NCI-H748 (cell line): Measurements from ENCODE around the gene LRRTM3.

Source experiments
- DNase-seq: peaks from one replicate; lab custom pipeline; 2025; ENCODE audit not compliant: unreplicated experiment; lab: John Stamatoyannopoulos, UW

LRRTM3 gene

DNA sequence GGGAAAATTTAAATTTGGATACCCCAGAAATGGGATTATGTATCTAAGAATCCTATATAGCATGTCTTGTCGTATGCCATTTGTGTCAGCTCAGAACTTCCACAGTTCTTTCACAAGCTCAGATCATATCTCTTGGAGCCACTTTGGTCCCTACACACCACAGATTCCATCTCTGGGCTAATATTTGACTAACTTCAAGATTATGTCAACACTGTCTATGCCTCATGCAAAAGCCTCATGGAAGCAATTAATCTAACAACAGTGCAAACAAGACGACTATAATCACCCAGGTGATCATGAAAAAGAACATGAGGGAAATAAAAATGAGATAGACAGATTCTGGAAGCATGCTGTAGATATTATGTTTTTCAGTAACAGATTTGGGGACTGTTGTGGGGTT lies 189.1 kb downstream of the LRRTM3 start:
- DNase-seq = peak; percentile 91

DNA sequence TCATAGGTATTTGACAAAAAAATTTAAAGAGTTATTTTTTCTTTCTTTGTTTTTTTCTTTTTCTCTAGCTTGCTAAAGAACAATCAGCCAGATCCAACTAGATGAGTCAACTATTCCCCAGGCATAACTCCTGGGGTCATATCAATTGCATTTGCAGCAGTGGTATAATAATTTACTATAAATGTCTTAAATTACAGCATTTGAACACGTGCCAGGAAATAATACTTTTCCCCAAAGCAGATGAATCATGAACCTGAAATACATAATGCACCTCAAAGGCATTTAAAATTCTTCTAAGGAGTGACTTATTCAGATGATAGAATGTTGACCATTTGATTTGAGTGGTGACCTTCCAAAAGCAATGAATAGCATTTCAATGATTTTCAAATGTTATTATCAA lies 190.1 kb downstream of the LRRTM3 start:
- peak; percentile 52 for DNase-seq

DNA sequence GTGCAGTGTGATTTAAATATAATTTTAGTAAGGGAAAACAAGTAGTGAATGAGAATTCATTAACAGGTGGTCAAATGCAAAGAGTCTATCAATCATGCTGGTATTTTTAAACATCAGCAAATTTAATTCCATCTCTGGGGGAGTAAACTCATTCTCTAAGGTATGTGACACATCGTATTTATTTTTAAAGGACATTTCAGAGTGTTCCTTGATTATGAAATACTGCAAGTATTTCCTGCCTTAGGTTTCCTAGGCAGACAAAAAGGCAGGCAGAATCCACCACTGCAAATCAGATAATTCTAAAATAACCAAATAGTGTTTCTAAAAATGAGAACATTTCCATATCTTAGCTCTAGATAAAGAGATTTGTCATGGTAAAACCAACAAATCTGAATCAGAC lies 193.8 kb downstream of the LRRTM3 start:
- no peak for DNase-seq

DNA sequence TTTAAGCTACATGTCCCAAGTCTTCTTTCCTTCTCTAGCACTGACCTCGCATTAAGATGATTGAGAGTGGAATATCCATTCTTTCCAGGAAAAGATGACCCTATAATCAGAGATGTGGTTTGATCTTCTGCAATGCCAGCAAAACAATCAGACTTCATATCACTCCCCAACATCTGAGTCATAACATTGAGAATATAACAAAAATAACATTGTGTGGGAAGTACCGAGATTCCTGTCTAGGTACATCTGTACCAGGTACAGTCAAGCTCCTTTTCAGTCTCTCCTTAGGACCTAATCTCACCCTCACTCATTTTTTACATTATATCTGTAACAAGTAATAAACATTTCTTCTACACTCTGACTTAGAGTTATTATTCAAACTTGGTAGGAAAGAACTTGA lies 201.6 kb downstream of the LRRTM3 start:
- DNase-seq = no peak

DNA sequence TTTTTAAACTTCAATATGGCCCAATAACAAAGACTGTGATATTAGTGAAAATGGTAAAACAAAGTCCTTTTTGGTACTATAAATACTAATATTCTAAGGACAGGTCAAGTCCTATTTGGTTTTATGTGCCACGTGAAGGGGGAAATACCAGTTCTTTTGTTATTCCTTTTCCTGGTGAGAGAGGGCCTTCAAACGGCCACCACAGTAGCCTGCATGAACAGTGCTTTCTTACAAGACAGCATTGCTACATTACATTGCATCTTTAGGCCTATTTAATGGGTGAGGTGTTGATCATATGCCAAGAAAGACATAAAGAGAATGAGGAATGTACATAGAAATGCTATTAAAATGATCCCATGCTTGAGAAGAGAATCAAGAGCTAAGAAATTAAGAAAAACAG lies 214.8 kb downstream of the LRRTM3 start:
- no peak for DNase-seq

DNA sequence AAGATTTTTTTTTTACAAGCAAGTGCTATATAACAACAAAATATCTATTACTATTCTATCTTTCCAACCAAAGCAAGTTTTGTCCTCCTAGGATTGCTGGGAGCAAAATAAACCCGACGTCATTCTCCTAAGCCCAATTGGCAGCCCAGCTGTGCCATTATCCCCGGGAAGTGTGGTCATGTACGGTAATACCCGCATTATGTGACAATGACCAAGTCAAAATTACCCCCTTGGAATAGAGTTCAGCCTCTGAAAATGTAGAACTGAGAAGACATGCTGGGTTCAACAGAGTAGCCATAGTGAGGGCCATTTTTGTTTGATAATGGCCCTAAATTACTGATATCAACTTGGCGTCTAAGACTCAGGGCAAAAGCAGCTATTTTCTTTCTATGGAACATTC lies 215.5 kb downstream of the LRRTM3 start:
- peak; percentile 12 for DNase-seq

DNA sequence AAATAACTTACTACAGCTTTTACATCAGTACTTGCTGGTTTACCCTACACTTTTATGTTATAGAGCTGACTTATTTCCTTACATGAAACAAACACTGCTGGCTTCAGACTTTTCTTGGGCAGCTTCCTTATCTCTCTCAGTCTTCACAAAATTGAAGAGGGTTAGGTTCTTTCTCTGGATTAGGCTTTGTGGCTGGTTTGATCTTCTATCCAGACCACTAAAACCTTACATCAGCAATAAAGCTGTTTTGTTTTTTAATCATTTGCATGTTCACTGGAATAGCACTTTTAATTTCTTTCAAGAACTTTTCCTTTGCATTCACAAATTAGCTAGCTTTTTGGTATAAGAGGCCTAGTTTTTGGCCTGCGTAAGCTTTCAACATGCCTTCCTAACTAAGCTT lies 218.7 kb downstream of the LRRTM3 start:
- DNase-seq = no peak
